Lower lobe of right lung (tissue), 2 donors: Measurements from ENCODE around the gene LAMP5. TPM values are rescaled to one million over a fixed set of nuclear protein-coding genes. Genes with fewer than 3 reads are reported as not detected.

Experiments used
- ATAC-seq, 2 donors: fragments of 200-7000 bp; cut with Tn5 transposase; one replicate each; pipeline ENCODE4 v1.9.1; 2020 to 2022; ENCODE audit warnings: mild to moderate bottlenecking in 2 of 2, moderate library complexity in 2 of 2
- DNase-seq: peaks from one replicate; pipeline ENCODE4 v3.0.0-alpha.2; 2020
- H3K27ac ChIP-seq: fragments of 200-600 bp; one replicate; pipeline ENCODE4 v1.8.0; 2022
- H3K27me3 ChIP-seq: fragments of 200-600 bp; one replicate; pipeline ENCODE4 v1.8.0; 2022; ENCODE audit warnings: low read depth
- H3K36me3 ChIP-seq: fragments of 200-600 bp; one replicate; pipeline ENCODE4 v1.8.0; 2022; ENCODE audit warnings: mild to moderate bottlenecking
- H3K4me1 ChIP-seq: fragments of 200-600 bp; one replicate; pipeline ENCODE4 v1.8.0; 2022
- H3K4me3 ChIP-seq: fragments of 200-600 bp; one replicate; pipeline ENCODE4 v1.8.0; 2022; ENCODE audit warnings: mild to moderate bottlenecking
- H3K9me3 ChIP-seq: fragments of 200-600 bp; one replicate; pipeline ENCODE4 v1.8.0; 2022
- CTCF ChIP-seq: fragments of 200-600 bp; IDR thresholded peaks from one replicate; pipeline ENCODE4 v1.8.0; 2022; ENCODE audit warnings: antibody characterized with exemption, mild to moderate bottlenecking
- intact Hi-C: fragments of 100-400 bp; cut with DNase I; formaldehyde crosslinking; loops from one replicate; pipeline ENCODE4 v1.11.0; 2022
- total RNA-seq: library from RNA; stranded (reverse); fragmentation: NEBNext Ultra II Directional; extraction: Animal tissue kit (Norgen Biotek cat#: 25700); gene quantifications from one replicate; pipeline ENCODE4 v1.2.1, GENCODE V29; 2021
- donor health status: DM: no; HTN: yes; CAD: no; lungs with severe emphysema.

The LAMP5 gene
- total RNA-seq, 1 donor from 2014 or later: 0.41 TPM

- Histone ChIP-seq H3K4me3 (no peak overlapping the region), H3K4me1 (no peaks in the 10 kb centered on the region), H3K36me3 (no peaks in the 10 kb centered on the region), H3K27ac (no peak overlapping the region), H3K27me3 (no peaks in the 10 kb centered on the region), H3K9me3 (no peaks in the 10 kb centered on the region)
- intact Hi-C loops: no loop called here
- no peak for DNase-seq
- ATAC-seq: no peak
- TF ChIP-seq CTCF: no peak
Measured at GRCh38 chr20:9532069-9532838, 17.9 kb downstream of the LAMP5 start.

- H3K27me3 ChIP-seq: no peaks in the 10 kb centered on the region
Measured at GRCh38 chr20:9534025-9534424, 19.6 kb downstream of the LAMP5 start.

GRCh38 chr20:9535449-9535848, 21.1 kb downstream of the LAMP5 start:
- DNase-seq (no peak), ATAC-seq (no peak)
- Histone ChIP-seq H3K4me1 (no peaks in the 10 kb centered on the region), H3K27me3 (no peaks in the 10 kb centered on the region), H3K36me3 (no peaks in the 10 kb centered on the region), H3K4me3 (no peak overlapping the region), H3K9me3 (no peaks in the 10 kb centered on the region), H3K27ac (no peak overlapping the region)
- intact Hi-C loops: no loop called here
- TF ChIP-seq CTCF: no peak

More at GRCh38 chr20:9534025-9534424, 19.6 kb downstream of the LAMP5 start:
- no peak for TF ChIP-seq CTCF
- H3K27ac ChIP-seq: no peak overlapping the region
- no peaks in the 10 kb centered on the region for H3K4me1 ChIP-seq
- no peak overlapping the region for H3K4me3 ChIP-seq
- no peak for DNase-seq
- no peaks in the 10 kb centered on the region for H3K9me3 ChIP-seq
- no peaks in the 10 kb centered on the region for H3K36me3 ChIP-seq
- intact Hi-C loops: no loop called here
- no peak for ATAC-seq

GRCh38 chr20:9543214-9543613, 28.8 kb downstream of the LAMP5 start:
- Histone ChIP-seq H3K36me3 (no peaks in the 10 kb centered on the region), H3K4me1 (no peaks in the 10 kb centered on the region), H3K4me3 (no peak overlapping the region), H3K27me3 (no peaks in the 10 kb centered on the region), H3K27ac (no peak overlapping the region), H3K9me3 (no peaks in the 10 kb centered on the region)
- TF ChIP-seq CTCF: no peak
- DNase-seq: no peak
- ATAC-seq: no peak
- intact Hi-C loops: no loop called here

GRCh38 chr20:9550283-9550682, 35.9 kb downstream of the LAMP5 start:
- DNase-seq (no peak), ATAC-seq (no peak)
- Histone ChIP-seq H3K36me3 (no peaks in the 10 kb centered on the region), H3K27me3 (no peaks in the 10 kb centered on the region), H3K4me3 (no peak overlapping the region), H3K4me1 (no peaks in the 10 kb centered on the region), H3K27ac (no peak overlapping the region), H3K9me3 (no peaks in the 10 kb centered on the region)
- intact Hi-C loops: no loop called here
- no peak for TF ChIP-seq CTCF
